Measurements from ENCODE around the gene IPMK. TPM values are rescaled to one million over a fixed set of nuclear protein-coding genes. Genes with fewer than 3 reads are reported as not detected.

Gene IPMK
- total RNA-seq, 1 experiment from 2014 or later: 5.2 TPM

- peaks cover 16% of the 10 kb centered on the region for H3K4me1 Mint-ChIP-seq (ENCODE audit: insufficient read depth, unreplicated experiment)
- POLR2A ChIA-PET: no interaction called here
- BruUV-seq (replicated peaks): no TSS peak
- CTCF ChIA-PET: interaction anchor here (0.6 to 2.8 kb wide), 24 partner anchors 9 to 816 kb away, joined by 3 to 20 read pairs (median 4); no protein-coding TSS in a partner anchor
- H3K36me3 Mint-ChIP-seq (ENCODE audit: insufficient read depth, unreplicated experiment): no peaks in the 10 kb centered on the region
- no peak overlapping the region for H3K4me3 Mint-ChIP-seq (ENCODE audit: unreplicated experiment)
- H3K27ac Mint-ChIP-seq (ENCODE audit: low read depth, unreplicated experiment): no peak overlapping the region
- H3K27me3 Mint-ChIP-seq (ENCODE audit: insufficient read depth, unreplicated experiment): no peaks in the 10 kb centered on the region
- H3K9me3 Mint-ChIP-seq (ENCODE audit: unreplicated experiment): no peaks in the 10 kb centered on the region
- TF ChIP-seq CTCF (IDR thresholded peaks at IDR 0.05; ENCODE audit: unreplicated experiment): no peak
- no peak for DNase-seq (ENCODE audit: unreplicated experiment)
- intact Hi-C loops (cut with micrococcal nuclease): loop anchor here (2.0 to 10.0 kb wide), 3 partner anchors 89 to 306 kb away; no protein-coding TSS in a partner anchor
These were observed 113.9 kb downstream of the IPMK start for GRCh38 chr10:58153751-58154150.

DNA sequence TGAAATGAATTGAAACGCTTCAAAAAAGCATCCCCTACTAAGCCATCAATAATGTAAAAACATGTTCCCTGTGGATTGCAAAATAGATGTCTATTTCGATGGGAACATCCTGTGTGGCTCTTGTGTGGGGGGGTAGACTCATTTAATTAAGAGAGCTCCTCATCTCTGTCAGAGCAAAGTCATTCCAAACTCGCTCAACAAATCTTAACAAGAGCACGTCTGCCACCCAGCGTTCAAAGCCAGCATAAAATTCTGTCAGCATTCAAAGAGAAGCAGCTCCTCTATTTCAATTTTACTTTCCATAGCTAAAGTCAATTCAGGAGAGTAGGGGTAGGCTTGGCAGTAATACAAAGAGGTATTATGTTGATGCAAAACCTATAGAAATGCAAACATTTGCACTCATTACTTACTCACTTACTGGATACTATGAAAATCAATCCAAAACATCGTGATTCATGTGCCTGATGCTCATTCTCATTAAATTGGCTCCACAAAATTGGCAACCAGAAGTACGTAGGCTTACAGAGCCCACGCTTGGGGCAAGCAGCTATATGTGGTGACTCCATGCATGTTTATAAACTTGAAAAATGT is 114.9 kb downstream of the IPMK start:
- BruUV-seq (replicated peaks): no TSS peak
- intact Hi-C loops (cut with micrococcal nuclease): loop anchor here (1.0 to 10.0 kb wide), 6 partner anchors 88 to 813 kb away; no protein-coding TSS in a partner anchor
- Mint-ChIP-seq H3K4me3 (ENCODE audit: unreplicated experiment) (no peak overlapping the region), H3K9me3 (ENCODE audit: unreplicated experiment) (no peaks in the 10 kb centered on the region), H3K36me3 (ENCODE audit: insufficient read depth, unreplicated experiment) (no peaks in the 10 kb centered on the region), H3K27me3 (ENCODE audit: insufficient read depth, unreplicated experiment) (no peaks in the 10 kb centered on the region), H3K27ac (ENCODE audit: low read depth, unreplicated experiment) (no peak overlapping the region), H3K4me1 (ENCODE audit: insufficient read depth, unreplicated experiment) (peaks cover 16% of the 10 kb centered on the region)
- peak; percentile 80 for DNase-seq (ENCODE audit: unreplicated experiment)
- POLR2A ChIA-PET: interaction anchor here (0.6 to 1.0 kb wide), 4 partner anchors 25 to 1131 kb away, joined by 3 to 4 read pairs (median 3); no protein-coding TSS in a partner anchor
- CTCF ChIA-PET: interaction anchor here (0.6 to 2.8 kb wide), 50 partner anchors 9 to 1445 kb away, joined by 3 to 20 read pairs (median 4); no protein-coding TSS in a partner anchor
- peak; percentile 52 for TF ChIP-seq CTCF (IDR thresholded peaks at IDR 0.05; ENCODE audit: unreplicated experiment)

DNA sequence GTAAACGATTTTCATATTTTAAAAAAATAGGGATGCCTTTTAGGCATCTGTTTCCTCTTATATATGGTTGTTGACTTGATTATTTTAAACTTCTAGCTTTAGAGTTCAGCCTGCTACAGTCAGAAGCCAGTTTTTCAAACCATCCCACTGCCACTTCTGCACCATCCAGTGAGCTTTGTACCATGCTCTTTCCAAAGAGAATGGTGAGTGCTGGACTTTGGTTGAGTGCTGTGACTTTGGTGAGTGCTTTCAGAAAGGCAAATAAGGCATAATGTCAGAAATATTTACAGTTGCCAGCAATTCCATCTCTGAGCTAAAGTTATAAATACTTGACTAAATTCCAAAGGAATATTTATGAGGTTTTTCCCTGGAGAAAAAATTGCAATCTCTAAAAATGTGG is 117.4 kb downstream of the IPMK start:
- CTCF ChIA-PET: interaction anchor here (0.6 to 1.2 kb wide), 4 partner anchors 85 to 495 kb away, joined by 3 to 5 read pairs (median 4); partner anchors contain the start of gene TFAM
- Mint-ChIP-seq H3K9me3 (ENCODE audit: unreplicated experiment) (no peaks in the 10 kb centered on the region), H3K4me3 (ENCODE audit: unreplicated experiment) (no peak overlapping the region), H3K4me1 (ENCODE audit: insufficient read depth, unreplicated experiment) (peaks cover under 1% of the 10 kb centered on the region), H3K36me3 (ENCODE audit: insufficient read depth, unreplicated experiment) (no peaks in the 10 kb centered on the region), H3K27ac (ENCODE audit: low read depth, unreplicated experiment) (no peak overlapping the region), H3K27me3 (ENCODE audit: insufficient read depth, unreplicated experiment) (no peaks in the 10 kb centered on the region)
- DNase-seq (ENCODE audit: unreplicated experiment): no peak
- TF ChIP-seq CTCF (IDR thresholded peaks at IDR 0.05; ENCODE audit: unreplicated experiment): no peak
- intact Hi-C loops (cut with micrococcal nuclease): loop anchor here (5.0 to 10.0 kb wide), 2 partner anchors 125 to 303 kb away; no protein-coding TSS in a partner anchor
- POLR2A ChIA-PET: no interaction called here
- no TSS peak for BruUV-seq (replicated peaks)

GRCh38 chr10:58143944-58144343 is 123.8 kb downstream of the IPMK start:
- Mint-ChIP-seq H3K4me1 (ENCODE audit: insufficient read depth, unreplicated experiment) (no peaks in the 10 kb centered on the region), H3K27ac (ENCODE audit: low read depth, unreplicated experiment) (no peak overlapping the region), H3K4me3 (ENCODE audit: unreplicated experiment) (no peak overlapping the region), H3K9me3 (ENCODE audit: unreplicated experiment) (peaks cover 15% of the 10 kb centered on the region), H3K27me3 (ENCODE audit: insufficient read depth, unreplicated experiment) (no peaks in the 10 kb centered on the region), H3K36me3 (ENCODE audit: insufficient read depth, unreplicated experiment) (no peaks in the 10 kb centered on the region)
- no peak for DNase-seq (ENCODE audit: unreplicated experiment)
- no peak for TF ChIP-seq CTCF (IDR thresholded peaks at IDR 0.05; ENCODE audit: unreplicated experiment)
- no TSS peak for BruUV-seq (replicated peaks)
- intact Hi-C loops (cut with micrococcal nuclease): no loop called here
- ChIA-PET CTCF (interaction anchor here (2.2 kb wide), 1 partner anchor 9 kb away, joined by 11 read pairs; no protein-coding TSS in a partner anchor), POLR2A (no interaction called here)

Other genes with a start within 250 kb of the IPMK start
- 51.8 and 58.0 TPM in 2 replicates for gene CISD1, start 1.3 kb upstream of the IPMK start, total RNA-seq (2022)
- gene UBE2D1, start 67.1 kb upstream of the IPMK start, total RNA-seq (2022): 12.2 and 14.7 TPM in 2 replicates
- gene TFAM, start 117.5 kb upstream of the IPMK start, total RNA-seq (2022): 44.4 and 62.3 TPM in 2 replicates
- gene BICC1, start 245.0 kb upstream of the IPMK start, total RNA-seq (2022): 7.9 and 15.6 TPM in 2 replicates